CD4-positive, alpha-beta T cell treated with Interleukin-17A for 4 hours (primary cell): ENCODE results near the gene CNTFR.
A peak's percentile ranks its signal among the peaks of the same experiment; 100 is the strongest.

Source experiments
- DNase-seq: peaks from one replicate; pipeline ENCODE4 v3.0.0-alpha.2; 2020; ENCODE audit warnings: mixed read lengths

The CNTFR gene

GRCh38 chr9:34620061-34620994 lies 30.8 kb upstream of the CNTFR start, which contains the start of gene DCTN3:
TSS of gene DCTN3 (minus strand) at chr9:34620495. CDS start at chr9:34620464, 31 bp downstream.
- peak; percentile 90 for DNase-seq

DNA sequence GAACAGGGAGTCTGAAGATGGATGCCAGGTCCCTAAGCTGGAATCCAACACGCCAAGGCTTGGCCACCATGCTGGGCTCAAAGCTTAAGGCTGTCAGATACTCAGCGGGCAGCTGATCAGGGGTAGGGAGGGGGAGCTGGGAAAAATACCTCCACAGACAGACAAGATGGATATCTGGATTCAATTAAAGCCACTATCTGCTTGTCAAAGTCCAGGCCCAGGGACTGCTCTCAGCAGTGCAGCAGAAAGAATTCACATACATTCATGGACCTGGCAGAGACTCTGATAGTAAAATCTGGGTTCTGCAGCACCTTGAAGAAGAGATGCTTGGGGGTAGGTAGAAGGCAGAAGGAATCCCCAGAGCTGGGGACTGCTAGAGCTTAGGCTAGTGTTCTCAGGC lies 25.6 kb upstream of the CNTFR start:
- DNase-seq = no peak

DNA sequence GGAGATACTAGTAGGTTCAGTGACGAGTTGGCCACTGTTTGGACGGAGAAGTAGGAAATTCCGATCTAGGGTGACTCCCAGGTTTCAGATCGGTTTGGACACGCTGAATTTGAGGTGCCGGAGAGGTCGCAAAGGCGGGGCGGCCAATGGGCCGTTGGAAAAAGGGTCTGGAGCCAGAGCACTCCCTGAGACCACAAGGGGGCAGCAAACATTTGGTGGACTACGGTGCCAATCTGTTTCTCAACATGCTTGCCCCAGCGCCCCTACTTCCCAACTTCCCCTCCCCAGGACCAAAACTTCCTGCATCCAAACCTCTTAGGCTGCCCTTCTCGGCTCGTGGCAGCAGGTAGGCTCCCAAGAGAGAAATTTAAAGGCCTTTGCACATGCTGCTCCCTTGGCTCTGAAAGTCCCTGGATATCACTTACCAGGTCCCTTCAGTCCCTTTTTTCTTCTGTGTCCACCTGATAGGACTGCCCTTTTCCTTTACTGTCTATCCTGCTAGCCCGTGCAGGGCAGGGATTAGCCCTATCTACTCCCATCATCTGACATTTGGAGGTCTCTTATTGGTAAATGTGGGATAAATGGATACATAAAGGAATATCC lies 23.4 kb upstream of the CNTFR start:
- peak; percentile 81 for DNase-seq

GRCh38 chr9:34611811-34612787 lies 22.6 kb upstream of the CNTFR start, which contains the start of gene RPP25L:
TSS of gene RPP25L (minus strand) at chr9:34612097. CDS start at chr9:34611296, 801 bp downstream.
- peak; percentile 90 for DNase-seq

- DNase-seq = no peak
Measured at GRCh38 chr9:34611251-34611810, 21.8 kb upstream of the CNTFR start.

GRCh38 chr9:34610434-34611206 lies 21.1 kb upstream of the CNTFR start:
- no peak for DNase-seq

GRCh38 chr9:34607331-34607730 lies 17.8 kb upstream of the CNTFR start:
- DNase-seq = no peak

- DNase-seq = no peak
Measured at GRCh38 chr9:34606905-34607304, 17.4 kb upstream of the CNTFR start.

DNA sequence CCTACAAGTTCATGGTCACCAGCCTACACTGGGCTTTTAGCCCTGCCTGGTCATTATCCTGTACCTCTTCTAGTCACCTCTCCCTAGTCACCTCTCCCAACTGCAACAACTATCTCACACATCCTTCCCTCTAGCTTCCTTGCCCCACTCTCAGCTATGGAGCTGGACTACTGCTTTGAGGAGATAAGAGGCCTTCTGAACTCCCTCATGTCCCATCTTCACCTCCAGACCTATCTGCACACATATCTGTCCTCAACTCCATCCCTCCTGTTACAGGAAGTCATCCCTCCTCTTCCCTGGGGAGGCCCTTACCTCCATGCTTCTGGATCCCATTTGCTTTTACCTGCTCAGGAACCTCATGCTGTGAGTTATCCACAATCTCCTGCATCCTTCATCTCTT lies 16.7 kb upstream of the CNTFR start:
- DNase-seq = no peak

GRCh38 chr9:34603610-34604231 lies 14.2 kb upstream of the CNTFR start:
- peak; percentile 86 for DNase-seq

DNA sequence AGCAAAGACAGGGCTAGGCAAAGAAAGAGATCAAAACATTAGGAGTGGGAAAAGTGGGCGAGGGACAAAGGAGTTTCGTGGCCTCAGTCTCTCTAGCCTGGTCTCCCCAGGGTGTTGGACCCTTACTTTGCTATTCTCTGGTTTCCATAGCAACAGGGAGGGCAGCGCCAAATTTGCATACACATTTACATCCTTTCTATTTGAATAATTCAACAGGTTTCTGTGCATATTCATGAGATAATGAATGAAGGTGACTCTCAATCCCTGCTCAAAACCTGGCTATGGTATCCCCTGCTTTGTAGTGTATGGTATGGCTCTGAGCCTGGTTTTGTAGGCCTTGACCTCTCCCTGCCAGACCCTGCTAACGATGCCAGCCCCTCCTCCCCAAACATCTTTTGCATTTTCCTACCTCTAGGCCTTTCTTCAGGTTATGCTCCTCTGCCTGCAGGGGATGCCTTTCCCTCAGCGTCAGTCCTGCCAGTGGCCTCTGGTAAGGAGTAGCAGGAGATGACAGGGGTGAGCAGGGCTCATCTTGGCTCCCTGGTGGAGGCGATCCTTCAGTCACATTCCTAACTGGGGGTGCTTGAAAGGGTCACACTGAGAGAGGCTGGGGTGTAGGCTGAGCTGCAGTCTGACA lies 12.5 kb upstream of the CNTFR start:
- no peak for DNase-seq

DNA sequence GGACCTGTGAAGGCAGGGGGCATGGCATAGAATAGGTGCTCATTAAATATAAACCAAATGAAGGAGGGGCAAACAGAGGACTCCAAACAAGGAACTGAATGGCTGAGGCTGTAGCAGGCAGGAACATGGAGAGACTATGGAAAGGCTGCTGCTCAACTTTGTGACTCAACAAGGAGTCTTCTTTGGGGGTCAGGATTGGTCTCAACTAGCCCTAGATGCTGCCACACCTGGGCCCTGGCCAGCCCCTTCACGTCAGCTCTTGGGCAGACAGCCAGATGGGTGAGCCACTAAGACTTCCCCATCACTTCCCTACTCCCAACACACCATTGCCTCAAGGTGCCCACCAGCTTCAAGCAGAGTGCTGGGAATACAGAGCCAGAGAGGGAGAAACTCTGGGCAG lies 11.4 kb upstream of the CNTFR start:
- no peak for DNase-seq

DNA sequence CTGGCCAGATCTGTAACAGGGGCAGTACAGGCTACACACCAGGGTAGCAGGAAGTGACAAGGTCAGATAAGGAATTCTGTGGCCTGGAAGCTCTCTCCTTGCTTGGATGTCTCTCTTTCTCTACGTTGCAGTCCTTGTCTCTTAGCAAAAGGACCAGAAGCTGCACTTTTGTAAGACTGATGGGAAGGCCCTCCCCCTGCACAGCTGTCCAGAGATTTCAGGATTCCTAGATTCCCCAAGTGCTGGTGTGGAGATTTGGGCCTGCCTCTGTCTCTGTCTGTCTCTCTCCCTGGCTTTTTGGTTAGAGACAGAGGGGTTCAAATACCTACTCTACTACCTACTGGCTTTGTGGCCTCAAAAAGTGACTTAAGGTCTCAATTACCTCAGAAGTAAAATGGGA lies 10.0 kb upstream of the CNTFR start:
- DNase-seq = no peak

- no peak for DNase-seq
Measured at GRCh38 chr9:34594177-34594576, 4.7 kb upstream of the CNTFR start.

GRCh38 chr9:34592895-34593601 lies 3.5 kb upstream of the CNTFR start:
- peak; percentile 6 for DNase-seq

- DNase-seq = no peak
Measured at GRCh38 chr9:34591917-34592866, 2.7 kb upstream of the CNTFR start.

DNA sequence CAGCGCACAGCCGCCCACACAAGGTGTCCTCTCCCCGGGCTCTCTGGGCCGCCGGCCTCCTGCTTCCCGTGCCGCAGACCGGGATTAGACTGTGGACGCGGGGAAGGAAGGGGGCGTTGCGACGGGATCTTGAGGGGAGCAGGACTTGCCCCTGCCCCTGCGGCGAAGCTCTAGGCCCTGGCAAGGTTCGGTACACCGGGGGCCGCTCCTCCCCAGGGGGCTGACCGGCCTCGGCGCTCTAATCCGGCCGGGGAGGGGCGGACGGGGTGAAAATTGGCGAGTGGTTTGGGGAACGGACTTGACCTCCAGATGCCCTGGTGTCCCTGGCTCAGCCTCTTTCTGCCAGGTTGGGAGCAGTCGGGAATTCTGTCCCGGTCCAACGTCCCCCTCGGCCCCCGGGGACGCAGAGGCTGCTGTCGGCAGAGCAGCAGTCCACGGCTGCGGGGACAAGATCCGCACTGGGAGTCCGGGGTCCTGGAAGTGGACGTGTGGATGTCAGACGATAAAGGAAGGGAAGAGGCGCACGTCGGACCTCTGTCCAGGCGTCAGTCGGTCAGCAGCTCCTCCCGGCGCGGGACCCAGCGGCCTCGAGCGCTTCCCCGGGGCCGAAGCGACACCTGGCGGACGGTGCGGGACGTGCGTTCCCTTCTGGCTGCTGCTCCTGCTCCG lies 1.9 kb upstream of the CNTFR start:
- DNase-seq = peak; percentile 84
